Measurements from ENCODE around the gene DSN1. TPM values are rescaled to one million over a fixed set of nuclear protein-coding genes. Genes with fewer than 3 reads are reported as not detected.
A peak's percentile ranks its signal among the peaks of the same experiment; 100 is the strongest.

The DSN1 gene
- polyA plus RNA-seq, 1 donor = 13.8 TPM

DNA sequence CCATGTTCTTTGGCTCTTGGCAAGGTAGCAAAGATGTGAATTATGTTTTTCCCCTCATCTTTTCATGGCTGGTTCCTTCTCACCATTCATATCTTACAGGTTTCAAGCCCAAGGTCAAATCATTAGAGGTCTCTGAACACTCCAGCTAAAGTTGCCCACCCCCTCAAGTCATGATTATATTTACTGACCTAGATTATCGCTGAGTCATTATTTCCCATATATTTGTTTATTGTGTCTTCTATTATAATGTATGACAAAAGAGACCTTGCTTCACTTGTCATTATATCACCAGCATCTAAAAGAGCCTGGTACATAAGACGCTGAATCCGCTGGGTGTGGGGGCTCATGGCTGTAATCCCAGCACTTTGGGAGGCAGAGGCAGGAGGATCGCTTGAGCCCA is 12.4 kb downstream of the DSN1 start:
- no peak for DNase-seq
- WGBS (ENCODE audit: insufficient coverage, low lambda C conversion rate) = no CpG with 5 or more reads among the region's 4 CpGs
- peaks cover 7% of the 10 kb centered on the region for H3K36me3 ChIP-seq (ENCODE audit: control insufficient read depth, insufficient read depth, low read length)
- no peaks in the 10 kb centered on the region for H3K27me3 ChIP-seq (ENCODE audit: control insufficient read depth, insufficient read depth, low read length)
- H3K9me3 ChIP-seq (ENCODE audit: control insufficient read depth, low read depth, low read length) = no peaks in the 10 kb centered on the region
- no peaks in the 10 kb centered on the region for H3K4me1 ChIP-seq (ENCODE audit: control insufficient read depth, insufficient read depth, low read length)
- H3K27ac ChIP-seq (ENCODE audit: low read length) = no peak overlapping the region
- no peak overlapping the region for H3K4me3 ChIP-seq (ENCODE audit: low read length)

DNA sequence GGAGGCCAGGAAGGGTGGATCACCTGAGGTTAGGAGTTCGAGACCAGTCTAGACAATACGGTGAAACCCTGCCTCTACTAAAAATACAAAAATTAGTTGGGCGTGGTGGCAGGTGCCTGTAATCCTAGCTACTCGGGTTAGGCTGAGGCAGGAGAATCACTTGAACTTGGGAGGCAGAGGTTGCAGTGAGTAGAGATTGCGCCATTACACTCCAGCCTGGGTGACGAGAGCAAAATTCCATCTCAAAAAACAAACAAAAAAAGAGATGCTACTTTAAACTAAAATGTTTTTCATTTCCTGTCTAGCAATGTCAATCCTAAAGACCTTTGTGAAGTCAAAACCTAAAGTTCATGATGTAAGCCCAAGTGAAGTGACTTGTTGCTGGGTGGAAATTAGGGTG is 12.9 kb downstream of the DSN1 start:
- Histone ChIP-seq H3K4me3 (ENCODE audit: low read length) (no peak overlapping the region), H3K36me3 (ENCODE audit: control insufficient read depth, insufficient read depth, low read length) (peaks cover 7% of the 10 kb centered on the region)
- no CpG with 5 or more reads among the region's 6 CpGs for WGBS (ENCODE audit: insufficient coverage, low lambda C conversion rate)

DNA sequence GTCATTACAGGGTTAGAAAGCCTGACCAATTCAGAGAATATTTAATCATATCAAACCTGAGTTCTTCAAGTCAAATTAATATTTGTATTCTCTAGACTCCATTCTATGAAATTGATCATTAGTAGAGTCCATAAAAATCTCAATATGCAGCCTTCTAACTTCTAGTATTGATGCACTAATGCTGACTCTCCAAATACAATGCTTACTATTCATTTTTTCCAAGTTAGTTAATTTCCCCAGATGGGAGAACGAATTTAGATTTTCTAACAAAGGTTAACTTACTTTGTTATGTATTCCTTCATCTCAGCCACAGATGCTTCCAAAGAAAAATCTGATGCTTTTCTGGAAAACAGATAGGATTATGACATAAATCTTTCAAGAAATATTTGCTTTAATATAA is 15.3 kb downstream of the DSN1 start:
- 100% methylated on average over 1 of the region's 1 CpG for WGBS (ENCODE audit: insufficient coverage, low lambda C conversion rate)
- peaks cover 20% of the 10 kb centered on the region for H3K36me3 ChIP-seq (ENCODE audit: control insufficient read depth, insufficient read depth, low read length)
- H3K27me3 ChIP-seq (ENCODE audit: control insufficient read depth, insufficient read depth, low read length) = no peaks in the 10 kb centered on the region
- H3K9me3 ChIP-seq (ENCODE audit: control insufficient read depth, low read depth, low read length) = no peaks in the 10 kb centered on the region
- no peaks in the 10 kb centered on the region for H3K4me1 ChIP-seq (ENCODE audit: control insufficient read depth, insufficient read depth, low read length)
- no peak overlapping the region for H3K4me3 ChIP-seq (ENCODE audit: low read length)
- DNase-seq = no peak
- no peak overlapping the region for H3K27ac ChIP-seq (ENCODE audit: low read length)

More for the DNA sequence above, 12.9 kb downstream of the DSN1 start:
- Histone ChIP-seq H3K27ac (ENCODE audit: low read length) (no peak overlapping the region), H3K27me3 (ENCODE audit: control insufficient read depth, insufficient read depth, low read length) (no peaks in the 10 kb centered on the region), H3K4me1 (ENCODE audit: control insufficient read depth, insufficient read depth, low read length) (no peaks in the 10 kb centered on the region), H3K9me3 (ENCODE audit: control insufficient read depth, low read depth, low read length) (no peaks in the 10 kb centered on the region)
- no peak for DNase-seq

DNA sequence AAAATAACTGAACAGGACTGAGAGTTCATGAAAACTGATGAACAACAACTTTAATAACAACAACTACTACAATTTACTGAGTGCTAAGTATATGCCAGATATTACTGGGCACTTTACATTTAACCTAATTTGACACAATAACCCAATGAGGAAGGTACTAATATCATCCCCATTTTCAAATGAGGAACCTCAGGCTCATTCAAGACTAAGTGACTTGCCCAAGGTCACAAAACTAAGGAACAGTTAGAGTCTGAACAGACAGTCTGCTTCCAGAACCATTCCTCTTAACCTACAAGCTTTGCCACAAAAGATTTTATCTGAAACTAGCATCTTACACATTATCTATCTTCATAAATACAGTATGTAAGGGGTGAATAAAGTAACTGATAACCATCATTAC is 17.1 kb downstream of the DSN1 start:
- no peak for DNase-seq
- H3K27ac ChIP-seq (ENCODE audit: low read length) = no peak overlapping the region

DNA sequence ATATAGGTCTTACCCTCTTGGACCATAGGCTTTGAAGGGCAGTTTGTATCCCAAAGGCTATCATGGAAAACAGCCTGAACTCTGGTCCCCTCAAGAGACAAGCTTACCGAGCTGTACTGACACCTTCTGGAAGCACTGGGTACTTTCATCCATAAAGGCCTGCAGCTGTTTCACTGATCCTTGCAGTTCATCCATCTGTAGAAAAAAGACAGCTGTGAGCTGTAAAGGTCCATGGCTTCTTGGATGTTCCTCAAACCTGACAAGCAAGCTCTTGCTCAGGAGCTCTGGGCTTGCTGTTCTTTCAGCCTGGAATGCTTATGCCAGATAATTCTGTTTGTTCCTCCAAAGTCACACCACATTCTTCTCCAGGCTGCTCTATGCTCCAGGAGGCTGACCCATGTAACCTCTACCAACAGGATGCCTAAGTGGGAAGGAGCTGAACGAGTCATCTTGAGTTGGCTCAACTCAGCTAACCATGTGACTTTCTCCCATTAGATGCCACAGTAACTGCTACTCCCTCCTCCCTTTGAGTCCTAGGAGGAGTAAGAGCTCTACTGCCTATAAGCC is 18.8 kb downstream of the DSN1 start:
- H3K9me3 ChIP-seq (ENCODE audit: control insufficient read depth, low read depth, low read length) = no peaks in the 10 kb centered on the region
- no CpG with 5 or more reads among the region's 2 CpGs for WGBS (ENCODE audit: insufficient coverage, low lambda C conversion rate)
- no peaks in the 10 kb centered on the region for H3K4me1 ChIP-seq (ENCODE audit: control insufficient read depth, insufficient read depth, low read length)
- no peak overlapping the region for H3K27ac ChIP-seq (ENCODE audit: low read length)
- peak; percentile 49 to 56 for DNase-seq
- no peaks in the 10 kb centered on the region for H3K27me3 ChIP-seq (ENCODE audit: control insufficient read depth, insufficient read depth, low read length)
- H3K36me3 ChIP-seq (ENCODE audit: control insufficient read depth, insufficient read depth, low read length) = peaks cover 25% of the 10 kb centered on the region
- no peak overlapping the region for H3K4me3 ChIP-seq (ENCODE audit: low read length)

More for the DNA sequence above, 17.1 kb downstream of the DSN1 start:
- Histone ChIP-seq H3K36me3 (ENCODE audit: control insufficient read depth, insufficient read depth, low read length) (peaks cover 25% of the 10 kb centered on the region), H3K9me3 (ENCODE audit: control insufficient read depth, low read depth, low read length) (no peaks in the 10 kb centered on the region), H3K4me1 (ENCODE audit: control insufficient read depth, insufficient read depth, low read length) (no peaks in the 10 kb centered on the region), H3K4me3 (ENCODE audit: low read length) (no peak overlapping the region), H3K27me3 (ENCODE audit: control insufficient read depth, insufficient read depth, low read length) (no peaks in the 10 kb centered on the region)

DNA sequence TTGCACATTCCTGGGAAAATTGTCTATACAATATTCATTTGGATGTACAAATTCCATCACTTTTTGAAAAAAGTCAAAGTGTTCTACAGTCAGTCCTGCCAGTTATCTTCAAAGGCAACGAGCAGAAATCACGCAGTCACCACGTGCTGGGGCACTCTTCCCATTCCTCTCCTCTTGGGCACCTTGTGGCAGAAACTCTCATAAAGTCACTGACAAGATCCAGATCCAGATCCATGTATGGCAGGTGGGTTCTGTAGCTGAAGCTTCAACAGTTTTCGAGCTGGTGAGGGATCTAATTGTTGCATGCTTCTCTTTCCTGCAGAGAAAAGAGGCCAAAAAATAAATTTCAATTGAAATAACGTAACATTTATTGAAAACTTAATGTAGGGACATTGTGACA is 21.0 kb downstream of the DSN1 start:
- Histone ChIP-seq H3K36me3 (ENCODE audit: control insufficient read depth, insufficient read depth, low read length) (peaks cover 23% of the 10 kb centered on the region), H3K27ac (ENCODE audit: low read length) (no peak overlapping the region)

DNA sequence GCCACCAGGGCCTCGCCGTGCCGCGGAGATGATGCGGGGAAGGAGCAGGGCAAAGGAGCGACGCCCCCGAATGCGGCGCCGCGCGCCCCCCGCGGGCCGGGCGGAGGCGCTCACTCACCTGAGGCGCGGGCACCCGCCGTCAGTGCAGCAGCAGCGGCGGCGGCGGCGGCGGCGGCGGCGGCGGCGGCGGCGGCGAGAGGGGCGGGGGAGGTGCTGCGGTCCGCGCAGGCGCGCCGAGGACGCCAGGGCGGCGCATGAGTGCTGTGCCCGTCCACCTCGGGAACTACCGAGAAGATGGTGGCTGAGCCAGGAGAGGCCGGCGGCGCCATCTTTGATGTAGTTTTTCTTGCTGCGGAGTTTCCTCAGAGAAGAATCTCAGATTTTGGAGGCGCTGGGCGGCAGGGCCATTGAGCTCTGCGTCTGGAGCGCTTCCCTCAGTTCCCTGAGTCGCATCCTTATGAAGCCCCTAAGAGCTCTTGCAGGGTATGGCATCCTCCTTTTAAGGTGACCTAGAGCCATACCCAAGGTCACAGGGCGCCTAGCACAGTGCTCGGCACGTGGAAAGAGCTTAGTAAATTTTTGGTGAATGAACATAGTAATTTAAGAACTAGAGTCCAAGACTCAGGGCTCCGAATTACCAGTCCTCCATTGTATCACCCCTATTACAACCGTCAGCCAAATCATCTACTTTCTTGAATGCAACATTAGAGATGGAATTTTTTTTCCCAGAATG is 27.5 kb downstream of the DSN1 start, which contains the start of gene NDRG3:
Gene NDRG3, minus strand, starts transcription at position 164 of the 733 bp plus-strand sequence. CDS start 24,355 bp downstream, outside the sequence.
- Histone ChIP-seq H3K36me3 (ENCODE audit: control insufficient read depth, insufficient read depth, low read length) (no peaks in the 10 kb centered on the region), H3K27ac (ENCODE audit: low read length) (no peak within 1 kb of the TSS), H3K4me3 (ENCODE audit: low read length) (peak within 1 kb of the TSS; percentile 76), H3K27me3 (ENCODE audit: control insufficient read depth, insufficient read depth, low read length) (no peaks in the 10 kb centered on the region), H3K4me1 (ENCODE audit: control insufficient read depth, insufficient read depth, low read length) (peaks cover 6% of the 10 kb centered on the region), H3K9me3 (ENCODE audit: control insufficient read depth, low read depth, low read length) (no peaks in the 10 kb centered on the region)
- 50% methylated on average over 1 of the region's 63 CpGs for WGBS (ENCODE audit: insufficient coverage, low lambda C conversion rate)
- DNase-seq = peak; percentile 93 to 96

More for the DNA sequence above, 21.0 kb downstream of the DSN1 start:
- no peak overlapping the region for H3K4me3 ChIP-seq (ENCODE audit: low read length)
- H3K27me3 ChIP-seq (ENCODE audit: control insufficient read depth, insufficient read depth, low read length) = no peaks in the 10 kb centered on the region
- H3K4me1 ChIP-seq (ENCODE audit: control insufficient read depth, insufficient read depth, low read length) = no peaks in the 10 kb centered on the region
- H3K9me3 ChIP-seq (ENCODE audit: control insufficient read depth, low read depth, low read length) = no peaks in the 10 kb centered on the region
- WGBS (ENCODE audit: insufficient coverage, low lambda C conversion rate) = 89% methylated on average over 5 of the region's 5 CpGs
- no peak for DNase-seq

DNA sequence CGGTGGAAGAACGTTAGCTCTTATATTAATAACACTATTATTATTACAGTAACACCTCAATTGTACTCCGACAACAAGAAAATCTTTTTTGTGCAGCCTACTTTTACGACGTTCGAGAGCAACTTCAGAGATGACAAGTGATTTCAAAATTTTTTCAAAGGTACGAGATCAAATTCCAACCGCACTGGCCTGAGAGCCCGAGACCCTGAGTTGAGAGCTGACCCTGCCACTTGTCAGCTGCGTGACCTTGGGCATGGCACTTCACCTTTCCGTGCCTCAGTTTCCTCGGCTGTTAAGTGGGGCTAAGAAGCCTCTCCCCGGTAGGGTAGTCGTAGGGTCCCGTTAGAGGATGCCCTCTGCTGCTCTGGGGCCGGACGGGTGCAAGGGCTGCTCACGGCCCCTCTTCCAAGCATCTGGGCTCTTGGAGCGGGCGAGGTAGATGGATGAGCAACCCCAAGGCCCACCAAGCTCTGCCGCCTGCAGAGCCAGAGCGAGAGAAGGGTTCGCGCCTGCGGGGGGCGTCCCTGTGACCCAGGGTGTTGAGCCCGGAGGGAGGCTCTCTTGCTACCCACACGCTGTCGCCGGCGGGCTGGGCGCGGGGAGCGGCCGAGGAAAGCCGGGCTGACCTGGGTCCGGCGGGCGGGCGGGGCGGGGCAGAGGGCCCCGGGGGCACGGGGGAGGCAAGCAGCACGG is 28.2 kb downstream of the DSN1 start:
- no peaks in the 10 kb centered on the region for H3K9me3 ChIP-seq (ENCODE audit: control insufficient read depth, low read depth, low read length)
- peak overlapping the region; percentile 76 for H3K4me3 ChIP-seq (ENCODE audit: low read length)
- no peaks in the 10 kb centered on the region for H3K36me3 ChIP-seq (ENCODE audit: control insufficient read depth, insufficient read depth, low read length)
- WGBS (ENCODE audit: insufficient coverage, low lambda C conversion rate) = no CpG with 5 or more reads among the region's 44 CpGs
- H3K27ac ChIP-seq (ENCODE audit: low read length) = no peak overlapping the region
- peaks cover 6% of the 10 kb centered on the region for H3K4me1 ChIP-seq (ENCODE audit: control insufficient read depth, insufficient read depth, low read length)
- DNase-seq = peak in 1 of 2 donors; percentile 13
- no peaks in the 10 kb centered on the region for H3K27me3 ChIP-seq (ENCODE audit: control insufficient read depth, insufficient read depth, low read length)

DNA sequence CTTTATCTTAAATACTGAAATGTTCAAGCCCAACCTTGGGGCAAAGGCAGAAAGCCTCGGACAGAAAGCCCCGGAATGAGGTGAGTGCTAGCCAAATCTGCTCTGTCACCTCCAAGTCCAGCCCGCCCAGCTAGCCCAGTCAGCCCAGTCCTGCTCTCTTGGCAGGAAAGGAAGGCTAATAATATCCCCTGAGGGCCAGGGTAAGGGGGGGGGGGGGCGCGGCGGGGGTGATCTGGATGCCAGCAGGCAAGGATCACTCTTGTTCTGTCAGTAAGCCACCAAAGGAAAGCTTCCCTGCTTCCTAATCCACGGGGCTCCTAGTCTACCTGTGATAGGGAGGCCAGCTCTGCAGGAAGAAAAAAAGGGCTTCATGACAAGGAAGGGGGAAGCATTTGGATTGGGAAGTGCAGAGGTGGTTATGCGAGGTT is 28.8 kb downstream of the DSN1 start:
- Histone ChIP-seq H3K4me3 (ENCODE audit: low read length) (no peak overlapping the region), H3K27me3 (ENCODE audit: control insufficient read depth, insufficient read depth, low read length) (no peaks in the 10 kb centered on the region), H3K27ac (ENCODE audit: low read length) (no peak overlapping the region), H3K9me3 (ENCODE audit: control insufficient read depth, low read depth, low read length) (no peaks in the 10 kb centered on the region), H3K4me1 (ENCODE audit: control insufficient read depth, insufficient read depth, low read length) (peaks cover 6% of the 10 kb centered on the region), H3K36me3 (ENCODE audit: control insufficient read depth, insufficient read depth, low read length) (no peaks in the 10 kb centered on the region)
- DNase-seq = no peak
- WGBS (ENCODE audit: insufficient coverage, low lambda C conversion rate) = no CpG with 5 or more reads among the region's 8 CpGs

DNA sequence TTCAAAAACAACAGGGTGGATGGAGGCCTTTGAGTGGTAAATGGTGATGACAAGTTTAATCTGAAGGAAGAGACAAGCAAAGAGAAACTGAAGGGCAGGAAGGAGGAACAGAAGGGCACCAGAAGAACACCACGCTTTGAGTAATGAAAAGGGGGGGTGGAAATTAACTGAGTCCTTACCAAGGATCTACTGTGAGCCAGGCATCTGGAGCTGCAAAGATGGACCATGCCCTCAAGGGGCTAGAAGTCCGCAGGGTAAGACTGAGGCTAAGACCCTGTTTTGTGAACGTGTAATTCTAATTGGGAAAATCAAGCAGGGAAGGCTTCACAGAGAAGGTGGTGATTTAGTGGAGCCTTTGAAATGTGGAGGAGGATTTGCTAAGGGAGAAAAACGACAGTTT is 29.3 kb downstream of the DSN1 start:
- WGBS (ENCODE audit: insufficient coverage, low lambda C conversion rate) = 94% methylated on average over 2 of the region's 4 CpGs
- H3K4me3 ChIP-seq (ENCODE audit: low read length) = no peak overlapping the region
- no peaks in the 10 kb centered on the region for H3K27me3 ChIP-seq (ENCODE audit: control insufficient read depth, insufficient read depth, low read length)
- no peaks in the 10 kb centered on the region for H3K36me3 ChIP-seq (ENCODE audit: control insufficient read depth, insufficient read depth, low read length)
- no peak overlapping the region for H3K27ac ChIP-seq (ENCODE audit: low read length)
- no peak for DNase-seq
- H3K9me3 ChIP-seq (ENCODE audit: control insufficient read depth, low read depth, low read length) = no peaks in the 10 kb centered on the region
- peaks cover 6% of the 10 kb centered on the region for H3K4me1 ChIP-seq (ENCODE audit: control insufficient read depth, insufficient read depth, low read length)

Measured in large intestine (tissue), 3 donors.